ENCODE data around the gene PIPOX.
"Not testable (repeated sequence)": the region's sequence is repeated elsewhere in the genome, so short reads cannot be mapped to it uniquely, and the experiment has no call there.

Gene PIPOX

GRCh38 chr17:29078183-29079045 is 35.5 kb downstream of the PIPOX start:
- no peak for DNase-seq

GRCh38 chr17:29079433-29079832 is 36.5 kb downstream of the PIPOX start:
- DNase-seq, result no peak

GRCh38 chr17:29079887-29080286 is 36.9 kb downstream of the PIPOX start:
- no peak for DNase-seq

- no peak for DNase-seq
Measured at GRCh38 chr17:29080323-29080722, 37.4 kb downstream of the PIPOX start.

- DNase-seq, result no peak
Measured at GRCh38 chr17:29080965-29081364, 38.0 kb downstream of the PIPOX start.

GRCh38 chr17:29084541-29085146 is 41.7 kb downstream of the PIPOX start:
- DNase-seq, result no peak

- DNase-seq, result no peak
Measured at GRCh38 chr17:29085223-29085622, 42.3 kb downstream of the PIPOX start.

- DNase-seq, result no peak
Measured at GRCh38 chr17:29086628-29087332, 43.8 kb downstream of the PIPOX start.

- not testable (repeated sequence) for DNase-seq
Measured at GRCh38 chr17:29088782-29089181, 45.8 kb downstream of the PIPOX start.

- DNase-seq, result no peak
Measured at GRCh38 chr17:29089601-29090044, 46.7 kb downstream of the PIPOX start.

- DNase-seq, result no peak
Measured at GRCh38 chr17:29090108-29090507, 47.2 kb downstream of the PIPOX start.

- DNase-seq, result no peak
Measured at GRCh38 chr17:29090750-29091605, 48.0 kb downstream of the PIPOX start.

GRCh38 chr17:29091606-29092289 is 48.8 kb downstream of the PIPOX start:
- no peak for DNase-seq

- DNase-seq, result no peak
Measured at GRCh38 chr17:29093090-29093871, 50.3 kb downstream of the PIPOX start.

- DNase-seq, result no peak
Measured at GRCh38 chr17:29094101-29094708, 51.3 kb downstream of the PIPOX start.

GRCh38 chr17:29095439-29095838 is 52.5 kb downstream of the PIPOX start:
- no peak for DNase-seq

- no peak for DNase-seq
Measured at GRCh38 chr17:29096094-29096493, 53.2 kb downstream of the PIPOX start.

GRCh38 chr17:29099527-29099926 is 56.6 kb downstream of the PIPOX start:
- no peak for DNase-seq

- no peak for DNase-seq
Measured at GRCh38 chr17:29100296-29100695, 57.4 kb downstream of the PIPOX start.

GRCh38 chr17:29102046-29102445 is 59.1 kb downstream of the PIPOX start:
- DNase-seq, result no peak

GRCh38 chr17:29102741-29103181 is 59.8 kb downstream of the PIPOX start:
- no peak for DNase-seq
